B cell (primary cell): ENCODE data around the gene PPP6R2. TPM values are rescaled to one million over a fixed set of nuclear protein-coding genes. Genes with fewer than 3 reads are reported as not detected.

Experiments used
- ATAC-seq: fragments of 200-7000 bp; cut with Tn5 transposase; one replicate; pipeline ENCODE4 v1.10.0; 2021; ENCODE audit warnings: low read depth, mild to moderate bottlenecking, moderate number of reproducible peaks, moderate library complexity
- CTCF ChIA-PET: fragments of 350-600 bp; sonication (Branson Sonifier 250); formaldehyde crosslinking; loops from one replicate; lab custom pipeline; 2021; ENCODE audit warnings: antibody characterized with exemption, inconsistent platforms; lab: Charles Lee
- POLR2A ChIA-PET: fragments of 350-600 bp; sonication (Branson Sonifier 250); formaldehyde crosslinking; loops from one replicate; lab custom pipeline; 2021; ENCODE audit warnings: antibody characterized with exemption; lab: Charles Lee
- DNase-seq: peaks from one replicate; pipeline ENCODE4 v3.0.0; 2013
- H2AFZ ChIP-seq: 2 replicates; pipeline ENCODE4 v1.6.1; 2012; ENCODE audit warnings: mild to moderate bottlenecking, low read depth, low read length; ENCODE audit not compliant: insufficient read depth, poor library complexity, severe bottlenecking
- H3K27ac ChIP-seq, 2 donors: 1 replicate in 1 of 2; 2 replicates in 1 of 2; pipeline ENCODE4 v1.5.1; 2012 to 2013; ENCODE audit warnings: low read length in 2 of 2, mild to moderate bottlenecking in 2 of 2, moderate library complexity in 1 of 2
- H3K27me3 ChIP-seq, 4 experiments: fragments of 200-600 bp in 1 of 4; sonication (generic) in 1 of 4; replicated peaks in 1 of 4; 1 replicate in 2 of 4; 2 replicates in 2 of 4; pipeline versions ENCODE4 v1.6.1 to v1.7.0; 2013 to 2016; ENCODE audit warnings: low read length in 3 of 4, mild to moderate bottlenecking in 2 of 4, mixed read lengths in 1 of 4, moderate library complexity in 1 of 4; ENCODE audit not compliant: insufficient read depth in 4 of 4, control insufficient read depth in 3 of 4; ENCODE audit errors: control extremely low read depth in 1 of 4
- H3K36me3 ChIP-seq, 2 experiments: replicated peaks in 1 of 2; 1 replicate in 1 of 2; 2 replicates in 1 of 2; pipeline versions ENCODE4 v1.6.1 to v1.7.1; 2013; ENCODE audit warnings: low read length in 1 of 2; ENCODE audit not compliant: insufficient read depth in 2 of 2, control insufficient read depth in 1 of 2; ENCODE audit errors: control extremely low read depth in 1 of 2, extremely low read depth in 1 of 2
- H3K4me1 ChIP-seq, 2 donors: fragments of 200-600 bp in 1 of 2; sonication (generic) in 1 of 2; 1 replicate in 1 of 2; 2 replicates in 1 of 2; pipeline versions ENCODE4 v1.5.1 to v1.6.1; 2013 to 2017; ENCODE audit warnings: low read length in 2 of 2; ENCODE audit not compliant: control insufficient read depth in 2 of 2, insufficient read depth in 2 of 2
- H3K4me2 ChIP-seq: replicated peaks from 2 replicates; pipeline ENCODE3; 2012; ENCODE audit warnings: mild to moderate bottlenecking, low read depth, low read length; ENCODE audit not compliant: poor library complexity, severe bottlenecking
- H3K4me3 ChIP-seq, 5 experiments: fragments of 200-600 bp in 1 of 5; sonication (generic) in 1 of 5; 1 replicate in 3 of 5; 2 replicates in 2 of 5; pipeline versions ENCODE4 v1.5.1 to v1.7.0; 2011 to 2016; ENCODE audit warnings: low read length in 4 of 5, mild to moderate bottlenecking in 4 of 5, low read depth in 2 of 5, control low read depth in 1 of 5, moderate library complexity in 1 of 5; ENCODE audit not compliant: insufficient read depth in 1 of 5; ENCODE audit errors: control extremely low read depth in 1 of 5, extremely low read depth in 1 of 5
- H3K79me2 ChIP-seq: fragments of 200-600 bp; sonication (generic); one replicate; pipeline ENCODE4 v1.6.0; 2016; ENCODE audit warnings: low read length; ENCODE audit not compliant: control insufficient read depth, insufficient read depth
- H3K9ac ChIP-seq: fragments of 200-600 bp; sonication (generic); 2 replicates; pipeline ENCODE4 v1.6.1; 2017; ENCODE audit warnings: mild to moderate bottlenecking, low read length, moderate library complexity
- H3K9me3 ChIP-seq, 3 donors: one replicate each; pipeline versions ENCODE4 v1.6.1 to v1.7.1; 2013; ENCODE audit warnings: low read length in 2 of 3; ENCODE audit not compliant: control insufficient read depth in 2 of 3, insufficient read depth in 1 of 3; ENCODE audit errors: control extremely low read depth in 1 of 3
- H4K20me1 ChIP-seq: 2 replicates; pipeline ENCODE4 v1.6.0; 2012; ENCODE audit warnings: mild to moderate bottlenecking, low read length; ENCODE audit not compliant: insufficient read depth, control insufficient read depth, poor library complexity, severe bottlenecking
- H3K27ac Mint-ChIP-seq: one replicate; pipeline ENCODE4 v1.8.0; 2021; ENCODE audit warnings: mixed read lengths
- H3K27me3 Mint-ChIP-seq: one replicate; pipeline ENCODE4 v1.8.0; 2021; ENCODE audit warnings: mixed read lengths
- H3K4me1 Mint-ChIP-seq: one replicate; pipeline ENCODE4 v1.8.0; 2021; ENCODE audit warnings: mixed read lengths
- H3K4me3 Mint-ChIP-seq: one replicate; pipeline ENCODE4 v1.8.0; 2021; ENCODE audit warnings: mixed read lengths
- H3K9me3 Mint-ChIP-seq: one replicate; pipeline ENCODE4 v1.8.0; 2022; ENCODE audit warnings: mixed read lengths; ENCODE audit not compliant: insufficient read depth
- EZH2 ChIP-seq: IDR thresholded peaks from 2 replicates; pipeline ENCODE4 v1.6.1; 2012; ENCODE audit warnings: borderline replicate concordance, low read depth, mild to moderate bottlenecking, moderate library complexity, low read length; ENCODE audit not compliant: insufficient read depth, poor library complexity, severe bottlenecking
- WGBS: methylation state at CpG from one replicate; pipeline ENCODE4 v1.1.5; 2013; ENCODE audit warnings: missing lambda C conversion rate; ENCODE audit not compliant: insufficient coverage; 5-methylcytosine and 5-hydroxymethylcytosine counted together
- intact Hi-C: fragments of 100-400 bp; cut with micrococcal nuclease; formaldehyde crosslinking; loops from one replicate; pipeline ENCODE4 v1.10.0; 2022
- polyA plus RNA-seq: library from polyadenylated mRNA; depleted of rRNA; stranded (reverse); fragments of >200 nt; gene quantifications from 2 replicates; pipeline ENCODE4 v1.2.3, GENCODE V29; 2012
- total RNA-seq, 2 donors: library from RNA; stranded (reverse); fragments of 120-200 nt in 1 of 2; gene quantifications; 1 replicate in 1 of 2; 2 replicates in 1 of 2; pipeline versions ENCODE4 v1.2.3 to v1.2.4, GENCODE V29; 2013 to 2022
- TF ChIP-seq, protein P1 (sequence below): fragments of 200-600 bp; IDR thresholded peaks from one replicate; pipeline ENCODE4 v1.8.0; 2022; ENCODE audit warnings: antibody characterized with exemption, mild to moderate bottlenecking

Gene PPP6R2
- total and polyA plus RNA-seq, 2 donors (not counting 1 experiment from before 2014, with no cell fraction given) = 91.4 to 98.7 TPM

DNA sequence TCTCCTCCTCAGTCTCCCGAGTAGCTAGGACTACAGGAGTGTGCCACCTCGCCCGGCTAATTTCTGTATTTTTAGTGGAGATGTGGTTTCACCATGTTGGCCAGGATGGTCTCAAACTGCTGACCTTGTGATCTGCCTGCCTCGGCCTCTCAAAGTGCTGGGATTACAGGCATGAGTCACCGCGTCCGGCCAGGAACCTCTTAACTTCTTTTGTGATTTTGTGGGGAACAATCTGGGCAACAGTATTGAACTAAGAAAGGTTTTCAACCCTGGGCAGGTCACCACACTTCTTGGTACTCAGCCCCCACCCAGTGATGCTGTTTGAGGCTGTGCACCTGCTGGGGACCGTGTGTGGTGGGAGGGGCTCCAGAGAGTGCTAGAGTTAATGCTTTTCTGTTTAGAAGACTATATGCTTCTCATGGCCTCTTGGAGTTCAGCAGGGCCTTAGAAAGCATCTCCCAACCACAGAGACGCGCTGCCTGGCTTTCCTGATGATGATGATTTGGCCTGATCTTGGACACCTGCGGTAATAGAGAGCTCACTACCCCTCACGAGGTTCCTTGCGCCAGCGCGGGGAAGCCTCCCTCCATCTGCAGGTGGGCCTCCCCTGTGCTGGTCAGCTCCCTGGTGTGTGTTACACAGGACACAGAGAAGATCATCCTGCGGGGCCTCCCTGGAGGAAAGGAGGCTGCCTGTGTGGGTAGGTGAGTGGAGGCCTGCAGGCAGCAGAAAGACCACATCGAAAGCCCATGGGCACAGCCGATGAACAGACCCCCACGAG, 17.5 kb upstream of the PPP6R2 start:
- 96% methylated on average over 13 of the region's 19 CpGs for WGBS
- peaks cover 8 to 13% of the 10 kb centered on the region in 2 donors for H3K4me1 ChIP-seq
- H3K27me3 ChIP-seq = peaks cover 0 to 6% (median 0%) of the 10 kb centered on the region in 4 experiments
- Mint-ChIP-seq H3K9me3 (no peaks in the 10 kb centered on the region), H3K4me3 (peak overlapping the region; percentile 83), H3K27ac (peak overlapping the region; percentile 80), H3K4me1 (peaks cover 16% of the 10 kb centered on the region), H3K27me3 (no peaks in the 10 kb centered on the region)
- no peaks in the 10 kb centered on the region for H4K20me1 ChIP-seq
- intact Hi-C loops = no loop called here
- H3K79me2 ChIP-seq = no peaks in the 10 kb centered on the region
- no peak overlapping the region for H3K27ac ChIP-seq
- no peaks in the 10 kb centered on the region for H3K36me3 ChIP-seq
- no peak overlapping the region for H2AFZ ChIP-seq
- H3K4me3 ChIP-seq = no peak overlapping the region
- ChIA-PET CTCF (interaction anchor here (0.6 to 8.1 kb wide), 19 partner anchors 9 to 395 kb away, joined by 3 to 73 read pairs (median 4); partner anchors contain the start of genes HDAC10 and SCO2), POLR2A (interaction anchor here (0.7 to 2.1 kb wide), 4 partner anchors 11 to 44 kb away, joined by 3 to 12 read pairs (median 6); no protein-coding TSS in a partner anchor)
- H3K4me2 ChIP-seq = peak overlapping the region; percentile 98
- ATAC-seq (no peak), DNase-seq (no peak)
- no peak for TF ChIP-seq EZH2
- TF ChIP-seq, protein P1, sequence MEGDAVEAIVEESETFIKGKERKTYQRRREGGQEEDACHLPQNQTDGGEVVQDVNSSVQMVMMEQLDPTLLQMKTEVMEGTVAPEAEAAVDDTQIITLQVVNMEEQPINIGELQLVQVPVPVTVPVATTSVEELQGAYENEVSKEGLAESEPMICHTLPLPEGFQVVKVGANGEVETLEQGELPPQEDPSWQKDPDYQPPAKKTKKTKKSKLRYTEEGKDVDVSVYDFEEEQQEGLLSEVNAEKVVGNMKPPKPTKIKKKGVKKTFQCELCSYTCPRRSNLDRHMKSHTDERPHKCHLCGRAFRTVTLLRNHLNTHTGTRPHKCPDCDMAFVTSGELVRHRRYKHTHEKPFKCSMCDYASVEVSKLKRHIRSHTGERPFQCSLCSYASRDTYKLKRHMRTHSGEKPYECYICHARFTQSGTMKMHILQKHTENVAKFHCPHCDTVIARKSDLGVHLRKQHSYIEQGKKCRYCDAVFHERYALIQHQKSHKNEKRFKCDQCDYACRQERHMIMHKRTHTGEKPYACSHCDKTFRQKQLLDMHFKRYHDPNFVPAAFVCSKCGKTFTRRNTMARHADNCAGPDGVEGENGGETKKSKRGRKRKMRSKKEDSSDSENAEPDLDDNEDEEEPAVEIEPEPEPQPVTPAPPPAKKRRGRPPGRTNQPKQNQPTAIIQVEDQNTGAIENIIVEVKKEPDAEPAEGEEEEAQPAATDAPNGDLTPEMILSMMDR = no peak
- H3K9ac ChIP-seq = no peak overlapping the region
- H3K9me3 ChIP-seq = no peaks in the 10 kb centered on the region
